ENCODE data around the gene HMMR.

- no peak for TF ChIP-seq POLR2AphosphoS5 (IDR thresholded peaks at IDR 0.05)
- no peak for TF ChIP-seq CTCF (IDR thresholded peaks at IDR 0.05)
Measured at GRCh38 chr5:163478126-163478981, 17.9 kb downstream of the HMMR start.

All from breast epithelium (tissue), 3 donors.